H1 (cell line): ENCODE data around the gene WDR91. TPM values are rescaled to one million over a fixed set of nuclear protein-coding genes. Genes with fewer than 3 reads are reported as not detected.

Experiments
- CTCF ChIA-PET: fragments of 300-600 bp; sonication (Branson Sonifier 250); formaldehyde crosslinking; loops from one replicate; lab custom pipeline; 2021; ENCODE audit not compliant: partially characterized antibody; lab: Charles Lee
- POLR2A ChIA-PET: fragments of 300-600 bp; sonication (Branson Sonifier 250); formaldehyde crosslinking; loops from one replicate; lab custom pipeline; 2021; ENCODE audit warnings: inconsistent platforms; ENCODE audit not compliant: partially characterized antibody; lab: Charles Lee
- DNase-seq, 2 experiments: peaks; one replicate each; pipeline versions ENCODE4 v3.0.0 to v3.0.0-alpha.2; 2010 to 2022; ENCODE audit warnings: low spot score in 2 of 2, low read depth in 1 of 2, mixed read lengths in 1 of 2
- FAIRE-seq: peaks from 2 replicates; lab custom pipeline; 2011; peaks lifted over from hg19 to GRCh38; lab: Jason Lieb, UNC
- H2AFZ ChIP-seq: 2 replicates; pipeline ENCODE4 v1.8.1; 2012; ENCODE audit warnings: low read length, inconsistent platforms
- H2AK5ac ChIP-seq: 2 replicates; pipeline ENCODE4 v1.6.1; 2013; ENCODE audit warnings: low read depth, low read length
- H2BK120ac ChIP-seq: replicated peaks from 2 replicates; pipeline ENCODE3; 2013; ENCODE audit warnings: low read depth, low read length, inconsistent platforms
- H2BK12ac ChIP-seq: 2 replicates; pipeline ENCODE4 v1.6.1; 2013; ENCODE audit warnings: low read depth, low read length
- H2BK15ac ChIP-seq: 2 replicates; pipeline ENCODE4 v1.6.1; 2013; ENCODE audit warnings: low read length
- H2BK20ac ChIP-seq: 2 replicates; pipeline ENCODE4 v1.6.1; 2013; ENCODE audit warnings: low read length
- H2BK5ac ChIP-seq: 2 replicates; pipeline ENCODE4 v1.6.1; 2013; ENCODE audit warnings: low read depth, low read length
- H3K14ac ChIP-seq: 2 replicates; pipeline ENCODE4 v1.6.1; 2013; ENCODE audit warnings: inconsistent platforms; ENCODE audit not compliant: insufficient read length
- H3K18ac ChIP-seq: 2 replicates; pipeline ENCODE4 v1.6.1; 2013; ENCODE audit warnings: low read length; ENCODE audit errors: extremely low read depth
- H3K23ac ChIP-seq: 2 replicates; pipeline ENCODE4 v1.6.1; 2013; ENCODE audit warnings: inconsistent platforms; ENCODE audit not compliant: insufficient read length
- H3K23me2 ChIP-seq: 2 replicates; pipeline ENCODE4 v1.6.1; 2013; ENCODE audit warnings: low read depth, low read length
- H3K27ac ChIP-seq: 2 replicates; pipeline ENCODE4 v1.6.1; 2011; ENCODE audit warnings: low read depth, low read length, inconsistent platforms
- H3K27me3 ChIP-seq, 4 experiments: replicated peaks in 1 of 4; 1 replicate in 1 of 4; 2 replicates in 3 of 4; pipeline versions ENCODE4 v1.6.1 to v1.8.1; 2011 to 2013; ENCODE audit warnings: low read length in 3 of 4, mild to moderate bottlenecking in 3 of 4, inconsistent platforms in 2 of 4, mixed read lengths in 2 of 4, moderate library complexity in 1 of 4; ENCODE audit not compliant: control insufficient read depth in 3 of 4, insufficient read depth in 3 of 4; ENCODE audit errors: extremely low read depth in 1 of 4
- H3K36me3 ChIP-seq, 4 experiments: 2 replicates each; pipeline versions ENCODE4 v1.6.1 to v1.8.1; 2011 to 2013; ENCODE audit warnings: mild to moderate bottlenecking in 4 of 4, low read length in 3 of 4, moderate library complexity in 2 of 4, control low read depth in 1 of 4, inconsistent platforms in 1 of 4; ENCODE audit not compliant: insufficient read depth in 4 of 4, control insufficient read depth in 2 of 4
- H3K4ac ChIP-seq: replicated peaks from 2 replicates; pipeline ENCODE3; 2013; ENCODE audit warnings: low read length, low read depth, mixed read lengths, inconsistent platforms; ENCODE audit not compliant: insufficient read length
- H3K4me1 ChIP-seq, 4 experiments: replicated peaks in 1 of 4; 1 replicate in 1 of 4; 2 replicates in 3 of 4; pipeline versions ENCODE4 v1.6.1 to v1.8.1; 2011 to 2013; ENCODE audit warnings: low read length in 3 of 4, inconsistent platforms in 2 of 4, mixed read lengths in 1 of 4; ENCODE audit not compliant: insufficient read depth in 4 of 4, control insufficient read depth in 3 of 4
- H3K4me2 ChIP-seq, 2 experiments: 2 replicates each; pipeline versions ENCODE4 v1.6.1 to v1.8.1; 2011 to 2013; ENCODE audit warnings: low read depth in 2 of 2, low read length in 2 of 2, control low read depth in 1 of 2, inconsistent platforms in 1 of 2, mild to moderate bottlenecking in 1 of 2; ENCODE audit not compliant: insufficient read depth in 1 of 2
- H3K4me3 ChIP-seq, 4 experiments: fragments of 200-600, 300-600 bp in 1 of 4; sonication (generic), shearing (Covaris generic), sonication (Bioruptor Twin) in 1 of 4; 2 replicates each; pipeline versions ENCODE4 v1.5.1 to v1.8.1; 2011 to 2016; ENCODE audit warnings: low read length in 4 of 4, low read depth in 3 of 4, control low read depth in 2 of 4, inconsistent platforms in 2 of 4, mild to moderate bottlenecking in 2 of 4, mixed read lengths in 1 of 4, moderate library complexity in 1 of 4; ENCODE audit not compliant: insufficient read depth in 2 of 4; ENCODE audit errors: extremely low read depth in 1 of 4
- H3K56ac ChIP-seq: replicated peaks from 2 replicates; pipeline ENCODE3; 2013; ENCODE audit warnings: low read depth, mild to moderate bottlenecking, mixed read lengths, low read length, inconsistent platforms; ENCODE audit not compliant: insufficient read length
- H3K79me1 ChIP-seq: 2 replicates; pipeline ENCODE4 v1.6.1; 2013; ENCODE audit warnings: low read depth, low read length, control low read depth
- H3K79me2 ChIP-seq, 2 experiments: 2 replicates each; pipeline versions ENCODE4 v1.6.1 to v1.8.1; 2012 to 2013; ENCODE audit warnings: low read length in 2 of 2, mild to moderate bottlenecking in 2 of 2, inconsistent platforms in 1 of 2; ENCODE audit not compliant: insufficient read depth in 2 of 2, control insufficient read depth in 1 of 2
- H3K9ac ChIP-seq, 4 experiments: replicated peaks in 1 of 4; 1 replicate in 1 of 4; 2 replicates in 3 of 4; pipeline versions ENCODE4 v1.6.1 to v1.8.1; 2011 to 2013; ENCODE audit warnings: low read depth in 3 of 4, low read length in 3 of 4, control low read depth in 2 of 4, mild to moderate bottlenecking in 2 of 4, moderate library complexity in 2 of 4, inconsistent platforms in 1 of 4; ENCODE audit errors: extremely low read depth in 1 of 4
- H3K9me3 ChIP-seq, 2 experiments: 2 replicates each; pipeline versions ENCODE4 v1.6.1 to v1.8.1; 2012 to 2013; ENCODE audit warnings: mild to moderate bottlenecking in 2 of 2, moderate library complexity in 2 of 2, control low read depth in 1 of 2, inconsistent platforms in 1 of 2, low read depth in 1 of 2, low read length in 1 of 2, mixed read lengths in 1 of 2; ENCODE audit not compliant: insufficient read depth in 2 of 2
- H4K20me1 ChIP-seq, 2 experiments: replicated peaks in 1 of 2; 2 replicates each; pipeline versions ENCODE3 to v1.8.1; 2011 to 2013; ENCODE audit warnings: inconsistent platforms in 2 of 2, low read length in 2 of 2, mild to moderate bottlenecking in 1 of 2; ENCODE audit not compliant: insufficient read depth in 2 of 2, control insufficient read depth in 1 of 2
- H4K5ac ChIP-seq: 2 replicates; pipeline ENCODE4 v1.6.1; 2013; ENCODE audit warnings: low read length, low read depth, mixed read lengths, inconsistent platforms; ENCODE audit not compliant: insufficient read length
- H4K8ac ChIP-seq: 2 replicates; pipeline ENCODE4 v1.8.0; 2013; ENCODE audit warnings: mild to moderate bottlenecking, moderate library complexity, low read length, inconsistent platforms; ENCODE audit not compliant: insufficient read depth; ENCODE audit errors: extremely low read depth
- H4K91ac ChIP-seq: replicated peaks from 2 replicates; pipeline ENCODE3; 2013; ENCODE audit warnings: low read length, mixed read lengths, inconsistent platforms; ENCODE audit not compliant: insufficient read length
- ASH2L ChIP-seq: fragments of 200-600, 300-600 bp; sonication (generic); IDR thresholded peaks from one replicate; pipeline ENCODE4 v1.7.1; 2017; ENCODE audit warnings: low read length
- CBX5 ChIP-seq: fragments of 300-800, 300-1000 bp; sonication (generic); IDR thresholded peaks from 2 replicates; pipeline ENCODE4 v1.7.1; 2016; ENCODE audit warnings: antibody characterized with exemption, low read length, low read depth
- CEBPB ChIP-seq: IDR thresholded peaks from 2 replicates; pipeline ENCODE4 v1.6.1; 2012; ENCODE audit warnings: low read depth, low read length
- CREB1 ChIP-seq: IDR thresholded peaks from 2 replicates; pipeline ENCODE4 v1.6.1; 2012; ENCODE audit warnings: inconsistent platforms
- KDM1A ChIP-seq: fragments of 200-600, 300-600 bp; sonication (generic); IDR thresholded peaks from 2 replicates; pipeline ENCODE4 v1.7.1; 2016; ENCODE audit warnings: mild to moderate bottlenecking, low read length, borderline replicate concordance
- MAX ChIP-seq: IDR thresholded peaks from 2 replicates; pipeline ENCODE4 v1.6.1; 2012; ENCODE audit warnings: inconsistent platforms
- RXRA ChIP-seq: IDR thresholded peaks from 2 replicates; pipeline ENCODE4 v1.6.1; 2011; ENCODE audit warnings: low read depth, mild to moderate bottlenecking, low read length, moderate library complexity; ENCODE audit not compliant: insufficient read depth
- SIN3A ChIP-seq, 2 experiments: IDR thresholded peaks in 1 of 2; conservative IDR thresholded peaks in 1 of 2; 2 replicates each; pipeline ENCODE4 v1.6.1; 2011 to 2012; ENCODE audit warnings: low read length in 2 of 2, improper control_type of control experiment in 1 of 2, low read depth in 1 of 2, mild to moderate bottlenecking in 1 of 2
- SIX5 ChIP-seq: IDR thresholded peaks from 2 replicates; pipeline ENCODE4 v1.6.1; 2011; ENCODE audit warnings: mild to moderate bottlenecking, low read depth, low read length
- SP1 ChIP-seq: IDR thresholded peaks from 2 replicates; pipeline ENCODE4 v1.6.1; 2011; ENCODE audit warnings: low read depth, low read length
- TAF7 ChIP-seq: optimal IDR thresholded peaks from 2 replicates; pipeline ENCODE3; 2011; ENCODE audit warnings: low read depth, mild to moderate bottlenecking, inconsistent platforms, low read length, moderate library complexity, borderline replicate concordance
- TBP ChIP-seq: IDR thresholded peaks from 2 replicates; pipeline ENCODE4 v1.6.1; 2011; ENCODE audit warnings: low read depth, low read length, improper control_type of control experiment
- TCF12 ChIP-seq: IDR thresholded peaks from 2 replicates; pipeline ENCODE4 v1.6.1; 2011; ENCODE audit warnings: low read depth, mild to moderate bottlenecking, low read length
- WGBS, 2 experiments: shearing (Covaris generic) in 1 of 2; methylation state at CpG; one replicate each; pipeline versions ENCODE4 v1.1.6 to v1.1.7; 2013 to 2015; ENCODE audit warnings: low lambda C conversion rate in 2 of 2, mixed read lengths in 2 of 2, inconsistent platforms in 1 of 2, low coverage in 1 of 2, missing lambda C conversion rate in 1 of 2; ENCODE audit not compliant: insufficient replicate concordance in 2 of 2, insufficient coverage in 1 of 2, insufficient read length in 1 of 2; ENCODE audit errors: extremely low coverage in 1 of 2, missing lambda C conversion rate in 1 of 2; 5-methylcytosine and 5-hydroxymethylcytosine counted together
- polyA plus RNA-seq, 7 experiments: library from polyadenylated mRNA; depleted of rRNA in 3 of 7; stranded (reverse) in 5 of 7; unstranded in 2 of 7; fragments of >200 nt in 5 of 7; fragments of 200-250 nt in 2 of 7; gene quantifications; 1 replicate in 5 of 7; 2 replicates in 1 of 7; 4 replicates in 1 of 7; pipeline versions ENCODE4 v1.2.1 to v1.2.3, GENCODE V29; 2011 to 2013; ENCODE audit warnings: missing spikeins in 2 of 7, mixed read lengths in 2 of 7
- total RNA-seq: library from RNA; stranded (reverse); fragmentation: NEBNext Ultra II Directional; extraction: Animal tissue kit (Norgen Biotek cat#: 25700); gene quantifications from 2 replicates; pipeline ENCODE4 v1.2.1, GENCODE V29; 2021

Gene WDR91
- total and polyA plus RNA-seq, 2 of the 8 experiments (the other 6 are each of a cell fraction or from before 2014, with no cell fraction given), result 8.2 to 14.7 TPM

GRCh38 chr7:135204876-135205275 is 6.5 kb downstream of the WDR91 start:
- Histone ChIP-seq H4K20me1 (peaks cover 0 to 1% of the 10 kb centered on the region in 2 experiments), H3K18ac (no peak overlapping the region), H4K8ac (no peak overlapping the region), H2BK15ac (no peak overlapping the region)
- DNase-seq, result no peak
- POLR2A ChIA-PET, result no interaction called here
- no peak for TF ChIP-seq SP1
- TF ChIP-seq CEBPB, result no peak
- TF ChIP-seq TCF12, result no peak
- no peak for TF ChIP-seq KDM1A
- no peak for TF ChIP-seq TBP
- no peak for TF ChIP-seq CREB1
- no peak for TF ChIP-seq RXRA
- TF ChIP-seq MAX, result no peak
- no peak for TF ChIP-seq SIN3A (conservative IDR thresholded peaks at IDR 0.05 in 1 of 2, IDR thresholded peaks at IDR 0.05 in 1 of 2; ENCODE audit: low read depth in 1 of 2, low read length in 2 of 2)
- no peak for TF ChIP-seq SIX5
- no peak for TF ChIP-seq CBX5
- TF ChIP-seq ASH2L, result no peak
- no peak for TF ChIP-seq TAF7
- TF ChIP-seq, all 59 proteins: peak for 0
- WGBS, 2 experiments, result 92% methylated on average over 5 of the region's 5 CpGs; no CpG with 5 or more reads in 1 of the 2 experiments
- Histone ChIP-seq H3K4me3 (no peak overlapping the region), H3K23me2 (no peaks in the 10 kb centered on the region), H3K4me1 (no peaks in the 10 kb centered on the region; a peak in 1 of 7 replicates), H2BK12ac (no peak overlapping the region), H3K9ac (no peak overlapping the region), H3K36me3 (peaks cover 0 to 3% (median 0%) of the 10 kb centered on the region in 4 experiments; a peak in 1 of 8 replicates), H3K23ac (no peak overlapping the region), H3K56ac (no peak overlapping the region), H2BK20ac (no peak overlapping the region), H3K27ac (no peak overlapping the region), H3K4me2 (no peak overlapping the region), H3K79me2 (no peaks in the 10 kb centered on the region), H3K27me3 (no peaks in the 10 kb centered on the region), H3K4ac (no peak overlapping the region), H2AK5ac (no peak overlapping the region), H2AFZ (no peak overlapping the region), H3K9me3 (no peaks in the 10 kb centered on the region), H2BK5ac (no peak overlapping the region), H3K79me1 (no peaks in the 10 kb centered on the region; the same call in 1 of the 2 replicates), H3K14ac (no peak overlapping the region), H2BK120ac (no peak overlapping the region), H4K5ac (no peak overlapping the region), H4K91ac (no peak overlapping the region)
- CTCF ChIA-PET, result interaction anchor here (0.7 to 2.4 kb wide), 3 partner anchors 34 to 199 kb away, joined by 3 to 7 read pairs (median 3); no protein-coding TSS in a partner anchor
- FAIRE-seq, result no peak
